GM19438 (cell line): ENCODE measurements around the gene ATL2.
A peak's percentile ranks its signal among the peaks of the same experiment; 100 is the strongest.
"Not testable (repeated sequence)": the region's sequence is repeated elsewhere in the genome, so short reads cannot be mapped to it uniquely, and the experiment has no call there.

Experiments used
- ATAC-seq: cut with Tn5 transposase; IDR thresholded peaks from one replicate; pipeline ENCODE4 v1.9.1; 2021; ENCODE audit warnings: low read depth; ENCODE audit not compliant: unreplicated experiment

ATL2 gene

DNA sequence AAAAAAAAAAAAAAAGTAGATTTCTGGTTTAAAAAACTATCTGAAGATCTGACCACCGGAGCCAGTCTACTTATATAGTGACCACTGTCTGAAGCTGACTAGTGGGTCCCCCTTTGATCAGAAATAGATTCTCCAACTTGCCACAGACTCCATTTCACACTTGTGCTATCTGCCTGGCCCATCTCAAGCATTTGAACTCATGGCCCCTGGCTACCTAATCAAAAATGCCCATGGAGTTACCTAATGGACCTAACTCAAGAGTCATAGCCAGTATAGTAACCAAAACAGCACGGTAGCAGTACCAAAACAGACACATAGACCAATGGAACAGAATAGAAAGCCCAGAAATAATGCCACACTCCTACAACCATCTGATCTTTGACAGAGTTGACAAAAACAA lies 17.0 kb upstream of the ATL2 start:
- no peak for ATAC-seq

DNA sequence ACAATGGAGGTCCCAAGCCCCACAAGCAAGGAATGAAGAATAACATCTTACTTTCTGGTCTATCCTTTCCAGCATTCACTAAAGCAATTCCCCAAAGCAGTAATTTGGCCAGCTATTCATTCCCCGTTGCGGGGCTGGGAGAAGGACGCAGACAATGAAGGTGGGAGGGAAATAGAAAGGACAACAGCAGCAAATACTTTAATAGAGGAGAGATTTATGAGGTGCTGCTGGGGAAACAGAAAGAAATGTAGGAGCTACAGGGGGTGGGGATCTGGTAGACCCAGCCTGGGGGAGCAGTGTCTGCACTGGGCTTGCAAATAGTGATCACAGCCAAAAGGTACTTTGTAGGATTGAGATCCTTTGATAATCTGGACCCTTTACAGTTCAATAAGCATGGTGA lies 13.9 kb upstream of the ATL2 start:
- ATAC-seq = no peak

DNA sequence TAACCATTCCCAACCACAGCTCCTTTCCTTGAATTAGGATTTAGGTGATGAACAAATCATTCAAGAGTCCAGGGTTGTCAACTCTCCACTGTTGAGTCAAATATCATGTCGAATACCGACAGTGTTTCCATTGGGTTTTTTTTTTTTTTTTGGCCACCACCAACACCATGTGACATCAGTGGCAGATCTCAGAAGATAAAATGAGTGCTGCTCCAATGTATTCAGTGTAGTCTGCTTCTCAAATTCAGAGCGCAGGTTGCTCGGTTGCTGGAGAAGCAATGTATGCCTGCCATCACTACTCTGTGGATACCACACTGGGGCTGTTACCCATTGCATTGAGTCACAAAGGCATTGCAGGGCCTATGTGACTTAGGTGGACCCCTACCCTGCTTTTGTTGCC lies 10.8 kb upstream of the ATL2 start:
- no peak for ATAC-seq

DNA sequence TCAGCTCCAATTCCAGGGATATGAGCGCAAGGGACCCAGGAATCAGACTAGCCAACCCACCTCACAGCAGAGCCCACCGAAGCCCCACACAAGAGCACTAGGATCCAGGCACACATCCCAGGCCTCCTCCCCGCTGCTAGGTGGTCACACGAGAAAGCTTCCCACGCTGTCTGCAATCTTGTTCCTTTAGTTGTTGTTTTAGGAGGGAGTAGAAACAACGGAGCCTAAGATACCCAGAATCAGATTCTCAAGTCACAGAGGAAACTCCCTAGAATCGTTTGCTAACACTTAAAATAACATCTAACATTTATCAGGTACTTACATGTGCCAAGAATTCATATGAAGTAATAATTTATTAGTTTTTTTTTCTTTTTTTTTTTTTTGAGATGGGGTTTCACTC lies 9.7 kb upstream of the ATL2 start:
- ATAC-seq = no peak

DNA sequence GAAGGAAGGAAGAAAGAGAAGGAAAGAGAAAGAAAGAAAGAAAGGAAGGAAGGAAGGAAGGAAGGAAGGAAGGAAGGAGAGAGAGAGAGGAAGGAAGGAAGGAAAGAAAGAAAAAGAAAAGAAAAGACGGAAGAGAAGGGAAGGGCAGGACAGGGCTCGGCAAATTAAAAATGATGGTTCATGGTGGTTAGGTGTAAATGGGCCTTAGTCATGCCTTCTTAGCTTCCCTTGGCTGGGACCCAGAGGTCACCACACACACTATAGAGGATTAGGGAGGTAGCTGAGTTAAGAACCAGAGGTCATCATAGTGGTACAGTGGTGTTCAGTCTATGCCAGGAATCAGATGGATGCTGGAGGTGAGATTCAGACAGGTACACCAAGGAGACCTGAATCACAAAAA lies 9.3 kb upstream of the ATL2 start:
- ATAC-seq = no peak

DNA sequence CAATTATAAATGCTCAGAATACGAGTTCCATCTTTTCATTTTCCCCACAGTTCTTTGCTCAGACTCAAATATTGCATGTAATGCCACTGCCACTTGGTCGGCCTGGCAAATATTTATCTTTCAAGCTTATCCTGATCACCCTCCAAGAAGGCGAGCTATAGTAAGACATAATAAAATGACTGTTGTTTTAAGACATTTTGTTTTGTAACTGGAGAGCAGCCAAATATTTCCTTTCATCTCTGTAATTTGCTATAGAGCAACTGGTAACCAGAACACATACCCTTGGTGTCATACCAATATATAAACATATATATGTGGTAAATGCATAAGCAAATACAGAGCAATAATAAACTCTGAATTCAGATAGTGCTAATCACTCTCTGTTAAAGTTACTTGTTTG lies 7.3 kb upstream of the ATL2 start:
- ATAC-seq = no peak

DNA sequence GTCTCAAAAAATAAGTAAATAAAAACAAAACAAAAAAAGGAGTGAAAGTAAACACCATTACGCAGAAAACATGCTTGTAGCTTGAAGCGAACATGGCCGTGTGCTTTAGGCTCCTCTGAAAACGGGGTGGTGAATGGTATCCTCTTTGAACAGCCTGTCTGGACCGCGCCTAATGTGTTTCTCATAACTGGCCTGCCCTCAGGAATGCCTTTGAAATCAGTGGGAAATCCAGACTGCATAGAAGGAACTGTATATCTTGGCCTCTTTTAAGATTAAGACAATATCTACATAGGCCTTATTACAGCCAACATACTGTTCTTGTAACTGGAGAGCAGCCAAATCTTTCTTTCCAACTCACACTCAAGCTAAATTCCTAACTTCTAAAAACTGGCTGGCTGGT lies 6.7 kb upstream of the ATL2 start:
- not testable (repeated sequence) for ATAC-seq

DNA sequence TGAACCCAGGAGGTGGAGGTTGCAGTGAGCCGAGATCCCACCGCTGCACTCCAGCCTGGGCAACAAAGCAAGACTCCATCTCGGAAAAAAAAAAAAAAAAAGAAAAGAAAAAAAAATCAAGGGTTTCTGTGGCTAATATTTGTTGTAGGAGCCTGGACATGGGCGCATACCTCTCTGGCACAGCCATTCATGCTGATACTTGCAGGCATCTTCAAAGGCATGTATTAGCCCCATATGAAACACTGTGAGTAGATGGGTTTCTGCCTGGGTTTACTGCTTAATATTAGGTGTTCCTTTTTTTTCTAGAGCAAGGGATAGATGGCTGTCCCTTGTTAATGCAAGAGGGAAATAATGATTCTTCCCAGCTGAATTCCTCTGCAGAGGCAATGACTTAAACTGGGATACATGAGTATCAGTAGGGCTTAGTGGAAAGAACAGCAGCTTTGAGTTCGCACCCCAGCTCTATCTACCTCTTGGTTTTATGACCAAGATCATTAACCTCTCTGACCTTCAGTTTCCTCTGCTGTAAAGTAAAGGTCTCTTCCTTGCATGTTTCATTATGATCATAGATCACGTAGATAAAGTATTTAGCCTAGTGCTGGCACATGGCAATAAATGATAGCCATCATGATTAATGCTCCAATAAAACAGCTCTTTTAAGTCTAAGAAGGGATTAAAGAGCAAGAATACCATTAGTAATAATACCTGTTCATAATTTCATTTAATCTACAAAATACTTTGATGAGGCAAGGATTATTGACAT lies 4.5 kb upstream of the ATL2 start:
- ATAC-seq = no peak

DNA sequence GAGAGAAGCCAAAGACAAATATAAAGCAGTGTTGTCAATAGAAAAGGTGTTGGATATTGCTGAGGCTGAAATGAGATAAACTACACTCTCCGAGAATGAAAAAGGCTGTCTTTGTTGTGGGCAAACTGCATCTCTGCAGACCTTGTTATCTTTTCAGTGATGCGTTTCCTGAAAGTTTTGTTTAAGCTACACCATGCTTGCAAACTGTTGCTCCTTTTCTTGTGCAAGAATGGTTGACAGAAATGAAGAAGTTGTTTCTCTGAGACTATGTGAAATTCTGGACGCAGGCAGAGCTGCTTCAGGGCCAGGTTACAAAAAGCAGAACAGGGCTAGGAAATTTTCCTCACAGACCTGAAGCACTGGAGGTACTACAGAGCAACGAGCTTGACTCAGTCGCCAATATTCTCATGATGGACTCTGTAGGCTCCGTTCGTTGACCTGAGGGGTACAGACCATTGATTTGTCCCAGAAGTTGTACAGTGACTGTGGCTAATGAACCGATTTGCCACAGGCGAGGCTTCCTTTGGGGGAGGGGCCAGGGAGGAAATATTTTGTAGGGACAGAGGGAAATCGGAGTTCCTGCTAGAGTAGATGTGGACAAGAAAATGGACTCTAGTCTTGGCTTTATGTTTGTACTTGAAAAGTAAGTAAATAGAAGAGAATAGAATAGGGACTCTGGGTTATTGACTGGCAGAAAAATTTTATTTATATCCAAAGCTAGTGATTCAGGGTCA lies 3.5 kb upstream of the ATL2 start:
- ATAC-seq = no peak

DNA sequence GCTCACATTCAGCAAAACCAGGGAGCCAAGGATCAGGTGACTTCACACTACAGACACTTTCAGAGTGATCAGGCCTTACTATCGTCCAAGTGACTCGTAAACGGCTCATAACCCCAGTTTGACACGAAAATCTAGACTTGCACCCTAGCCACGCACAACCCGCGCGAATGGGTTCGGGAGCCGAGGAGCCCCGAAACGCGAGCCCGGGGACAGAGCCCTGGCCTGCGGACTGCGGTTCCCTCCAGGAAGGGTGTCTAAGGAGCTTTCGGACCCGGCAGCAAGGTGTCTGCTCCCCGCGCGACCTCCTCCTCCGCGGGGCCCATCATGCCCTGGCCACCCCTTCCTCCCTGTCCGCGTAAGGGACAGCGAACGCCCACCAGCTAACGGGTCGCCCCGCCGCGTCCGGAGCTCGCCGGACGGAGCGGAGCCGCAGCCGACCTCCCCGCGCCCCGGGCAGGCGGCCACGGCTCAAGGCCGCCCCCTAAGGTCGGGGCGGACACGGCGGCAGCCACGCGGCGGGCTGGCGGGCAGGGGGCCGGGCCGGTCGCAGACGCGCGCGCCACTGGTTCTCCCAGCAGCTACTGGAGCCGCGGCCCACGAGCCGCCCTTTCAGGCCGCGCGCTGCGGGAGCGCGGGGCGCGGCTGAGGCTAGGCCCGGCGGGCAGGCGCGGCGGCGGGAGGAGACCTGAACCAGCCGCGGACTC lies 575 bp downstream of the ATL2 start:
- peak; percentile 72 for ATAC-seq

DNA sequence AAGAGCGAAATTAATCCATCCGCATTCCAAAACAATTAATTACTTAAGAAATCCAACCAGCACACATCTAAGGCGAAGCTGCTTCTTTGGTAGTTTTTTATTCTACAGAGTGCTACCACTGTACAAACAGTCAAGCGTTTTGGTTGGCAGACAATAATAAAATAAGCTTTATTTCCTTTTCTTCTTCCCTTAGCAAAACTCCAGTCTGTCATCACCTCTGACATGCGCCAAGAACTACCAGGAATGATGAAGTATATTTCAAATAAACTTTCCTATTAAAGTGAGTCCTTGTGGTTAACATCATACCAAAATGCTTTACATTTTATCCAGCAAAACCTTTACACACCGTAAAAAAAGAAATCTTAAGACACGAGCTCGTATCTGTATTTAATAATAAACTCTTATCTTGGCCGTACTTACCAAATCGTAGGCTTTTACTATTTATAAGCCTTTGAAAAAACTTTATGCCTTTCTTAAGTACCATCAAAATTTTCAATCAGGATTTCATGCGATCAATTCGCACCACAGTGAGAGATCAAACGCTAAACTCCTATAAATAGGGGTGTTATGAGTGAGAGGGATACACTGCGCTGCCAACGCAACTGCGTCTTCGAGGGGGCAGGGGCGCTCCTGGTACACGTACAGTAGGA lies 1.3 kb downstream of the ATL2 start:
- peak; percentile 25 for ATAC-seq

DNA sequence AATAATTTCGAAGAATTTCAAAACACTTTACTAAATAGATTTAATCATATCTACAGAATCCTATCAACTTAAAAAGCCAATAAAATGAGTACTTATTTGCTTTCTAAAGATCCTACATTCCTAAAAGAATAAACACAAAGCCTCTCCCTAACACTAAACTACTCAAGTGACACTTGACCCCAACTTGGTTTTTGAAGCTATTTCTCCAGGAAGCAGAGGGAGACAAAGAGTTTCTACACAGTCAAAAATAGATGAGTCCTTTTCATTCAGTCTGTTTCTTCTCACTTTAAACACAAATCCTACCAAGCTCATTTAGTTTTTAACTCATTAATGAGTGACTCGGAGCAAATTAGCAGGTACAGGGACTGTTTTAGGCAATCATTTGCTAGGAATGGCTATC lies 2.1 kb downstream of the ATL2 start:
- no peak for ATAC-seq

DNA sequence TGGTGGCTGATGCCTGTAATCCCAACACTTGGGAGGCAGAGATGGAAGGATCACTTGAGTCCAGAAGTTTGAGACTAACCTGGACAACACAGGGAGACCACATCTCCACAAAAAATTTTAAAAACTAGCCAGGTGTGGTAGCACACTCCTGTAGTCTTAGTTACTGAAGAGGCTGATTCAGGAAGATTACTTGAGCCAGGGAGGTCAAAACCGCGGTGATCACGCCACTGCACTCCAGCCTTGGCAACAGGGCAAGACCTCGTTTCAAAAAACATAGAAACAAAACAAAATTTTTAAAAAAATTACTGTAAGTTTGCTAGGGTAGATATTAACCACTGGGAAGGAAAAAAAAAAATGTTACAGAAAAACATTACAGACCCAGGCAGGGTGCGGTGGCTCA lies 5.8 kb downstream of the ATL2 start:
- no peak for ATAC-seq

DNA sequence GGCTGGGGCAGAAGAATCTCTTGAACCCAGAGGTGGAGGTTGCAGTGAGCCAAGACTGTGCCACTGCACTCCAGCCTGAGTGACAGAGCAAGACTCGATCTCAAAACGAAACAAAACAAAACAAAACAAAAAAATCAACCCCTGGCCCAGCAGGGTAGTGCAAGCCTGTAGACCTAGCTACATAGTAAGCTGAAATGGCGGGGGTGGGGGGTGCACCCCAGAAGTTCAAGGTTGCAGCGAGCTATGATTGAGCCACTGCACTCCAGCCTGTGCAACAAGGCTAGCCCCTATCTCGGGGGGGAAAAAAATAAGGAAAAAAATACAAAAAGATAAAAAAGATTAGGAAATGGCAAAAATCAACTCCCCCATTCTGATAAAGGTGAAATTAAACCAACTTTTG lies 6.4 kb downstream of the ATL2 start:
- ATAC-seq = no peak

DNA sequence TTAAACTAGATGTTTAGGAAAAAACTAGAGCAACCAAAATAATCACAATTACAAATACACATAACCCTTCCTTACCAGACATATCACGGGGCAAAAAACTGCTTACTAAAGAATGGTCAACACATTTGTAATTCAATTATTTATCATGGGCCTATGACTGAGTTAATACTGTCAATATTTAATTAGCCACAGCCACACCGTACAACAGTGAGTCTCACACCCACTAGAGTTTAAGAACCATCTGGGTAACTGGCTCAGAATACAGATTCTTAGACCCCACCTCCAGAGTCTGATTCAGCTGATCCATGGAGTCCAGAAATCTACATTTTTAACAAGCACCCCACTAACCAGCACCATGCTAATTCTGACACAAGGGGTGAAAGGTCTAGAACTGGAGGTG lies 14.8 kb downstream of the ATL2 start:
- ATAC-seq = no peak

DNA sequence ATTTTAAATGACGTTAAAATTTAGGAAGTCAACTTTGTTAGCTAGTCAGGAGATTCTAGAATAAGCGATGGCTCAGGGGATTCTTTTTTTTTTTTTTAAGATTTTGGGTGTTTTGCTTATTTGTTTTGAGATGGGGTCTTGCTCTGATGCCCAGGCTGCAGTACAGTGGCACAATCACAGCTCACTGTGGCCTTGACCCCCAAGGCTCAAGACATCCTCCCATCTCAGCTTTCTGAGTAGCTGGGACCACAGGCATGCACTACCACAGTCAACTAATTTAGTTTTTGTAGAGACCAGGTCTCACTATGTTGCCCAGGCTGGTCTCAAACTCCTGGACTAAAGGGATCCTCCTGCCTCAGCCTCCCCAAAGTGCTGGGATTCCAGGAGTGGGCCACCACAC lies 16.9 kb downstream of the ATL2 start:
- ATAC-seq = no peak

DNA sequence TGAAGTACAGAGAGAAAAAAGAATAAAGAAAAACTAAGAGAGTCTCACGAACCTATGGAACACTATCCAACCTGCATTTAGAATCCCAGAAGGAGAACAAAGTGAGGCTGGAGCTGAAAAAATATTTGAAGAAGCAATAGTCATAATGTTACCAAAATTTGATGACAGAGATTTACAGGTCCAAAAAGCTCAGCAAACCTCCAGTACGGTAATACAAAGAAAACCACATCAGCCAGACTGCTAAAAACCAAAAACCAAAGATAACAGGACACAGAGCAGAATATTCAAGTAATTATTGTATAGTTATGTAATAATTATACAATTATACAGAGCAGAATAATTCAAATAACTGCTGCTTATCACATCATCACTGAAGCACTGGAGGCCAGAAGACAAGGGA lies 23.7 kb downstream of the ATL2 start:
- no peak for ATAC-seq

DNA sequence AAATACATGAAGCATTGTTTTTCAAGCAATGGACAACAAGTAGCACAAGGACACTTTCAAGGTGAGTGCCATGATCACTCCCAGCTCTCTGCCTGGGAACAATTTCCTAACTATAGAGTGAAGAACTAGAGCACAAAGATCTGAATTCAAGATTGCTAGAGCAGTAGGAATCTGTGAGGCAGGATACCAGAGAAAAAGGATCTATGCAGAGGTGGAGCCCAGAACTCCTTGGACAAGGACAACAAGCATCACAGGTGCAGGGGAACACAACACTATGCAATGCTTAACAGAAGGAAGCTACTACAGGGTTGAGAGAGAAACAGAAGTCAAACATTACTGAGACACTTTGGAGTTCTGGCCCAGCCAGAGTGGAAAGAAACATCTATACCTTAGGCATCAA lies 24.7 kb downstream of the ATL2 start:
- no peak for ATAC-seq

DNA sequence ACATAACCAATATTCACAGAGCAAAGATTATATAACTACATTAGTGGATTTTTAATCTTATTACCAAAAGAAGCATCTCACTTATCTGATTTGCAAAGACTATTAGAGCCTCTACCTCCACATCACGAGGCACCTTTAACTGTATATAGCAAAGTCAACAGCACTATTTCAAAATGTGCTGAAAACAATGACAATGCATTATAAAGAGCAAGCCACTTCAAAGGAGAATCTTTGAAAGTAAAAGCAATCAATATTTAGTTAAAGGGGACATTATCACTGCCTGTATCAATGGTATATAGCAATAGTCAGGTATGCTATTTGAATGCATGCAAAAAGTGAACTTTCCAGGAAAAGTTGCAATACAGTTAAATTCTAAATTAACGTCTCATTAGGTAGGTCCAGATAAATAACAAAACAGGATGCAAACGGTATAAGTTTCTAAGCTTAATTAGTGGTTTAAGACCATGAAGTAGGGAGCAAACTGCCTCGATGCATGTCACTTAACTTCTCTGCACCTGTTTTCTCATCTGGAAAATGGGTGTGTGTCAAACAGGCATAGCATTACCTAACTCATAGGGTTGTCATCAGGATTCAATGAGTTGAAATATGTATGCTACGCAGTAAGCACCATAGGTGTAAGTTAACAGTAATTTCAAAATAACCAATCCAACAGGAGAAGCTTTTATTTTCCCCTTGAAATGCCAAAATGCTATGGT lies 31.6 kb downstream of the ATL2 start:
- no peak for ATAC-seq

DNA sequence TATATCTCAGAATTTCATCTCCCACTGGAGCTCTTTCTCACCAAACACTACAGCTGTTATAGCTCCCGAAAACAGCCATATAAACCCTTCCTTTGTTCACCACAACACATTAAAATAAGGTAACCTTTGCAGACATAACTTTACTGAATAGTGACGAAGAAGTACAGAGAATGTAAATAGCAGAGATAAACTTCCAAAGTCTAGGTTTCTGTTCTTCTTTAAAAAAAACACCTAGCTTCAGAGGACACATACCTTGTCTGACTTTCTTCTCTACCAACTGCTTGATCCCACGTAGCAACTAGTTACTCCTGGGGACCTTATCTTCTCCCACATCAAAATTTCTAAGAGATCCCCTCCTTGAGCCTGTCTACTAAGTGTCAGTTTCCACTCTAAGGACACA lies 32.3 kb downstream of the ATL2 start:
- no peak for ATAC-seq

DNA sequence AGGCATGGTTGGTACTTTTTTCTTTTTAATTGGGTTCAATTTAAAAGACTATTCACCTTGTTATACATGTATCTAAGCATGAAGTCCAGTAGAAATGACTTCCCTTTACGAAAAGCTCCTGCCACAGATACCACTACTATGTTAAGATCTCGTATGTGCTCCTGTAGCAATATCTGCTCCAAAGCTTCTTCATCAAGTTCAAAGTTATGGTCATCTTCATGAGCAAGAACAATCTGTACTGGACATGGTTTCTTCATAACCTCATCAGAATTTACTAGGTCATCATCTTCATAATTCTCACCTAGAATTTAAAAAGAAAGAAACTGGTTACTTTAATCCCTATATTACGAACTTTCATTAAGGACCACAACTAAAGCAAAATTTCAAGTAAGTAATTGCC lies 33.9 kb downstream of the ATL2 start:
- no peak for ATAC-seq
